Measurements from ENCODE around the gene LRIG1. TPM values are rescaled to one million over a fixed set of nuclear protein-coding genes. Genes with fewer than 3 reads are reported as not detected.

LRIG1 gene
- total RNA-seq, 1 donor from 2014 or later = 30.7 TPM

DNA sequence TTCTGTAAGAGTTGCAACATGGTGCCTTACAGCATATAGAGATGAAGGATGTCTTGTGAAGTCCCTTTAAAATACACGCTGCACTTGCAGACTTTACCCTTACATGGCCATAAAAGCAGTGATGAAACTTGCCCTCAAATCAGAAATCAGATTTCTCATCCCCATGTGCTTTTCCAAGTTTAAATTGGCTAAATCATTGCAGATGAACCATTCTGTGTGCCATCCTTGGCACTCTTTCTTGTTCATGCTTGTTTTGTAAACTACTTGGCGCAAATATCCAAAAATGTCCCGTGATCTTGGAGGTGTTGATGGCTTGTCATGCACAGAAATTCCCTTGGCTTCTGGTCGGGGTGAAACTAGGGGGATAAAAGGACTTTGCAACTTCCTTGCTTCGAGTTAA is 135.7 kb downstream of the LRIG1 start:
- no peak overlapping the region for H3K27ac ChIP-seq
- H3K4me1 ChIP-seq = no peaks in the 10 kb centered on the region
- intact Hi-C loops (cut with DNase I) = no loop called here
- H3K36me3 ChIP-seq = no peaks in the 10 kb centered on the region
- no peak for TF ChIP-seq POLR2A (IDR thresholded peaks at IDR 0.05)
- TF ChIP-seq, protein P1, sequence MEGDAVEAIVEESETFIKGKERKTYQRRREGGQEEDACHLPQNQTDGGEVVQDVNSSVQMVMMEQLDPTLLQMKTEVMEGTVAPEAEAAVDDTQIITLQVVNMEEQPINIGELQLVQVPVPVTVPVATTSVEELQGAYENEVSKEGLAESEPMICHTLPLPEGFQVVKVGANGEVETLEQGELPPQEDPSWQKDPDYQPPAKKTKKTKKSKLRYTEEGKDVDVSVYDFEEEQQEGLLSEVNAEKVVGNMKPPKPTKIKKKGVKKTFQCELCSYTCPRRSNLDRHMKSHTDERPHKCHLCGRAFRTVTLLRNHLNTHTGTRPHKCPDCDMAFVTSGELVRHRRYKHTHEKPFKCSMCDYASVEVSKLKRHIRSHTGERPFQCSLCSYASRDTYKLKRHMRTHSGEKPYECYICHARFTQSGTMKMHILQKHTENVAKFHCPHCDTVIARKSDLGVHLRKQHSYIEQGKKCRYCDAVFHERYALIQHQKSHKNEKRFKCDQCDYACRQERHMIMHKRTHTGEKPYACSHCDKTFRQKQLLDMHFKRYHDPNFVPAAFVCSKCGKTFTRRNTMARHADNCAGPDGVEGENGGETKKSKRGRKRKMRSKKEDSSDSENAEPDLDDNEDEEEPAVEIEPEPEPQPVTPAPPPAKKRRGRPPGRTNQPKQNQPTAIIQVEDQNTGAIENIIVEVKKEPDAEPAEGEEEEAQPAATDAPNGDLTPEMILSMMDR (IDR thresholded peaks at IDR 0.05) = no peak
- TF ChIP-seq POLR2AphosphoS5 (IDR thresholded peaks at IDR 0.05; ENCODE audit: insufficient read depth in 1 of 2, low read depth in 1 of 2) = no peak
- no peaks in the 10 kb centered on the region for H3K9me3 ChIP-seq
- no peak overlapping the region for H3K4me3 ChIP-seq
- no peak for DNase-seq (ENCODE audit: extremely low spot score in 2 of 2)
- H3K27me3 ChIP-seq = no peaks in the 10 kb centered on the region

DNA sequence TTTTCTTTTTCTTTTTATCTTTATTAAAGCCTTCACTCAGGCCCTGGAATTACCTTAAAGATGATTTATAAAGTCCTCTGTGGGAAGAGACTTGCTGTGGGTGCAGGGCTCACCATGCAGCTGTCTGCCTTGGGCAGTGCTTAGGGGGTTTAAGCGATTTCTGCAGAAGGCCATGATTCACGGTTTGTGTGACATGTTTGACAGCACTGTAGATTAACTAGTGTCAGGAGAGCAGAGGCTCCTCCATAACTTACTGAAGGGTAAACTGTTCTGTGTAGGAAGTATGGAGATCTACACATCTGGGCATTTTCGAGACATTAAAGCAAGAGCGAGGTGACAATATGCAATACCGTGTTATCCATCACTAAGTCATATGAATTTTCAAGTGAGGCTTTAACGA is 137.7 kb downstream of the LRIG1 start:
- Histone ChIP-seq H3K9me3 (no peaks in the 10 kb centered on the region), H3K27ac (no peak overlapping the region), H3K27me3 (no peaks in the 10 kb centered on the region), H3K4me3 (no peak overlapping the region), H3K36me3 (no peaks in the 10 kb centered on the region), H3K4me1 (no peaks in the 10 kb centered on the region)
- intact Hi-C loops (cut with DNase I) = no loop called here
- no peak for DNase-seq (ENCODE audit: extremely low spot score in 2 of 2)
- TF ChIP-seq, protein P1 (IDR thresholded peaks at IDR 0.05) = no peak
- no peak for TF ChIP-seq POLR2AphosphoS5 (IDR thresholded peaks at IDR 0.05; ENCODE audit: insufficient read depth in 1 of 2, low read depth in 1 of 2)
- no peak for TF ChIP-seq POLR2A (IDR thresholded peaks at IDR 0.05)

DNA sequence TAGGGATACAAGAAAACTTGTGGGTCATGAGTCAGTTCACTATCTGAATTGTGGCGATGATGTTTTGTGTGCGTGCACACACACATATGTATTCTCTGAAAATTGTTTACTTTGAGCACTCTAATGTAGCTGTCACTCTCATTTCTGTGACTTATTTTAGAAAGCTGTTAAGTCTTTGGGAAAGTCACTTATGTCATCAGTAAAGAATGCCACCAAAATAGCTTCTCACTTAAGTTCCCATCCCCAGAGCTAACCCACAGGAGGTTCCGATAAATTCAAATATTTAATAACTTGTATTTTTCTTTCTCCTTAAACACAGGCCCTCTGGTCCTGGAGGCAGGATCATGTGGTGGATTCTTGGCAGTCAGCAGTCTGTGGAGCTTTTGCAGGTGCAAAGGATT is 138.3 kb downstream of the LRIG1 start:
- no peak overlapping the region for H3K27ac ChIP-seq
- DNase-seq (ENCODE audit: extremely low spot score in 2 of 2) = no peak
- intact Hi-C loops (cut with DNase I) = no loop called here
- no peaks in the 10 kb centered on the region for H3K9me3 ChIP-seq
- H3K4me3 ChIP-seq = no peak overlapping the region
- no peaks in the 10 kb centered on the region for H3K27me3 ChIP-seq
- H3K4me1 ChIP-seq = no peaks in the 10 kb centered on the region
- H3K36me3 ChIP-seq = no peaks in the 10 kb centered on the region
- TF ChIP-seq POLR2A (IDR thresholded peaks at IDR 0.05) = no peak
- no peak for TF ChIP-seq POLR2AphosphoS5 (IDR thresholded peaks at IDR 0.05; ENCODE audit: insufficient read depth in 1 of 2, low read depth in 1 of 2)
- TF ChIP-seq, protein P1 (IDR thresholded peaks at IDR 0.05) = no peak

DNA sequence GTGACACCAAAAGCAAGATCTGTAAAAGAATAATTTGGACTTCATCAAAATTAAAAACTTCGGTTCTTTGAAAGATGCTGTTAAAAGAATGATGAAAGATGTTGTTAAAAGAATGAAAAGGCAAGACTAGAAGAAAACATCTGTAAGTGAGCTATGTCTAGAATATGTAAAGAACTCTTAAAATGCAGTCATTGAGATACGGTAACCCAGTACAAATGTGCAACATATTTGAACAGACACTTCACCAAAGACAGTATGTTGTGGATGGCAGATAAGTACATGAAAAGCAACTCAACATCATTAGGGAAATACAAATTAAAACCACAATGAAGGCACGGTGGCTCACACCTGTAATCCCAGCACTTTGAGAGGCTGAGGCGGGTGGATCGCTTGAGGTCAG is 139.5 kb downstream of the LRIG1 start:
- Histone ChIP-seq H3K27me3 (no peaks in the 10 kb centered on the region), H3K27ac (no peak overlapping the region), H3K36me3 (no peaks in the 10 kb centered on the region), H3K9me3 (no peaks in the 10 kb centered on the region), H3K4me1 (no peaks in the 10 kb centered on the region), H3K4me3 (no peak overlapping the region)
- DNase-seq (ENCODE audit: extremely low spot score in 2 of 2) = no peak
- intact Hi-C loops (cut with DNase I) = no loop called here
- no peak for TF ChIP-seq POLR2A (IDR thresholded peaks at IDR 0.05)
- TF ChIP-seq POLR2AphosphoS5 (IDR thresholded peaks at IDR 0.05; ENCODE audit: insufficient read depth in 1 of 2, low read depth in 1 of 2) = no peak
- TF ChIP-seq, protein P1 (IDR thresholded peaks at IDR 0.05) = no peak

DNA sequence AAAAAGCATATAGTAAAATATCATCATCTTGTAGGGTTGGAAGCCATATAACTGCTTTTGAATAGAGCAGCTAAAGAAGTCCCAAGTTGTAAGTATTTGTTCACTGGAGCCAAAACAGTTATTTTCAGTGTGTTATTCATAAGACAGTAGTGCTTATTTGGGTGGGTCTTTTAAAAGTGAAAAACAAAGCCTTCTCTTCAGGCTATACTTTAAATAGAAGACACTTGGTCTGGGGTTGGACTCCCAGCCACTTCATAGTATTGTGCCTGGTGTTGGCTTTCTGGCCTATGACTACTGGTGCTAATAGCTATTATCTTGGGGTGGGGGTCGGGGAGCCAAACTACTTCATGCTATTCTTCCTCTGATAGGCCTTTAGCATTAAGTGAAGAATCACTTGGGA is 144.8 kb downstream of the LRIG1 start:
- intact Hi-C loops (cut with DNase I) = no loop called here
- Histone ChIP-seq H3K27ac (no peak overlapping the region), H3K4me3 (no peak overlapping the region), H3K27me3 (no peaks in the 10 kb centered on the region), H3K9me3 (no peaks in the 10 kb centered on the region), H3K36me3 (no peaks in the 10 kb centered on the region), H3K4me1 (no peaks in the 10 kb centered on the region)
- TF ChIP-seq POLR2AphosphoS5 (IDR thresholded peaks at IDR 0.05; ENCODE audit: insufficient read depth in 1 of 2, low read depth in 1 of 2) (no peak), POLR2A (IDR thresholded peaks at IDR 0.05) (no peak)
- TF ChIP-seq, protein P1 (IDR thresholded peaks at IDR 0.05) = no peak
- no peak for DNase-seq (ENCODE audit: extremely low spot score in 2 of 2)
